GM21390 (cell line): Measurements from ENCODE around the gene NAGS.
"Not testable (repeated sequence)": the region's sequence is repeated elsewhere in the genome, so short reads cannot be mapped to it uniquely, and the experiment has no call there.

Experiments used
- ATAC-seq: cut with Tn5 transposase; IDR thresholded peaks from one replicate; pipeline ENCODE4 v1.9.1; 2021; ENCODE audit not compliant: unreplicated experiment

The NAGS gene

GRCh38 chr17:43983515-43984411 is 20.7 kb upstream of the NAGS start:
- no peak for ATAC-seq

GRCh38 chr17:43984521-43984920 is 19.9 kb upstream of the NAGS start:
- no peak for ATAC-seq

DNA sequence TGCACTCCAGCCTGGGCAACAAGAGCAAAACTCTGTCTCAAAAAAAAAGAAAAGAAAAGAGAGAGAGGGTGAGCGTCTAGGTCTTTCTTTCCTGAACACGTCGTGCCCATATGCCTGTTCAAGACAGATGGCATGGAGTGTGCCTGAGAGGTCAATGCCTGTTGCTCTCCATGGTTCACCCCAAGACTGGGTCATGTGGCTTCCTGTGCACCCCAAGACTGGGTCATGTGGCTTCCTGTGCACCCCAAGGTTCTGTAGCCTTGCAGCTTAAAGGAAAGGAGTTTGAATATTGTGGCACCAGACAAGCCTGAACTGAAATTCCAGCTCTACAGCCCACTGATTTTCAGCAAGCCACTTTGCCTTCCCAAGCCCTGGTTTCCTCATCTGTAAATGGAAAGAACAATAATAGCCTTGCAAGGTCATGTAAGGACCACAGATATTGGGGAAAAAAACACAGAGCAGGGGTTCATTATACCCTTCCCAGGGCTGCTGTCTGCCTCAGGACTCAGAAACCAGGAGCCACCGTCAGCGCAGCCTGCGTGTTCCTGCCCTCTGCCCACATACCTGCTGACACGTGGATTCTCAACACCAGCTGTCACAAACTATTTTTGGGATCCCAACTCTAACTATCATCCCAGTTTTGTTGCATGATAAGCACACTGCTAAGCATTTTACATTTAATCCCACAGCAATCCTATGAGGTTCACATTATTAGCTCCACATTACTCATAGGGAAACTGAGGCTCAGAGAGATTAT is 18.0 kb upstream of the NAGS start:
- ATAC-seq: no peak

- no peak for ATAC-seq
Measured at GRCh38 chr17:43987131-43988021, 17.0 kb upstream of the NAGS start.

- ATAC-seq: no peak
Measured at GRCh38 chr17:43988301-43988700, 16.1 kb upstream of the NAGS start.

- ATAC-seq: no peak
Measured at GRCh38 chr17:43992641-43993040, 11.8 kb upstream of the NAGS start.

DNA sequence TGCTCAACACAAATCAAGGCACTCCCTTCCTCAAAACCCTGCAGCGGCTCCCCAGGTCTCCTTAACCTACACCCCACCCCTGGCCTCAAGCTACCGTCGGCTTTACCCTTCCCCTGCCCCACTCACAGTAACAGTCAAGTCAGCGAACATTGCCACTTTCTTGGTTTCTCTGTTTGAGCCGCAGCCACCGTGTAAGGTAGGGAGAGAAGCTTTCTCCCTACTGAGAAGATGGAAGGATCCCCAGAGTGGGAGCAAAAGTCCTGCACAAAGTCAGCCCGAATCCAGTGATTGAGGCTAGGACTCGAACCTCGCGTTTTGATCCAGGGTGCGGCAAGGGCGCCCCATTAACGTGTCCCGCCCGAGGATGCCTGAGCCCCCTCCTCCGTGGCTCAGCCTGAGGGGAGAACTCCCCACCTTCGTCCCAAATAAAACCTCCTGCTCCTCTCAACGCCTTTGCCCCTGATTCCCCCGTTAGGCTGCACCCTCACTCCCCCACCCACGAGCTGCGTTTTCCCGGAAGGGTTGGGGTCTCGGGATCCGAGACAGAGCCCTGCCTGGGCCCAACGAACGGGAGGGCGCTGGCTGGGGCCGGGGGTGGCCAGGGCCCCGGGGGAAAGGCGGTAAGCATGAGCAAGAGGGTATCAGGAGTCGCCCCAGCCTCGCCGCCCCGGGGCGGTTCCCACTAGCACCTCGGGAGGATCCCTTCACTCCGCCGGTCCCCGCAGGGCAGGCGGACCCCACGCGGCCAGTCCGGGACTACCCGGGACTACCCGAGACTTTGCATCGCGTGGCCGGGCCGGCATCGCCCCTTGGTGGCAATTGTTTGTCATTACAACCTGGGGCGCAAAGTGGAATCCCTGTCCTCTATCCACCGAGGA is 9.9 kb upstream of the NAGS start:
- no peak for ATAC-seq

- no peak for ATAC-seq
Measured at GRCh38 chr17:43995150-43995471, 9.3 kb upstream of the NAGS start.

DNA sequence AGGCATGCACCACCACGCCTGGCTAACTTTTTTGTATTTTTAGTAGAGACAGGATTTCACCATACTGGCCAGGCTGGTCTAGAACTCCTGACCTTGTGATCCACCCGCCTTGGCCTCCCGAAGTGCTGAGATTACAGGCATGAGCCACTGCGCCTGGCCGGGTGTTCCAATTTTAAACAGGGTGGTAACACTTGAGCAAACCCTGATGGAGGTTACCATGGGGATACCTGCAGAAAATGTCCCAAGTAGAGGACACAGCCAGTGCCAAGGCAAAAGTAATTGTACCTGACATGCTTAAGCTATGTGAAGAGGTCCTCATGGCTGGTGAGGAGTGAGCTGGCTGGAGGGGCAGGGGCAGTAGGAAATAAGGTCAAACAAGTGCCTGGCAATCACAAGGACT is 7.2 kb upstream of the NAGS start:
- not testable (repeated sequence) for ATAC-seq

DNA sequence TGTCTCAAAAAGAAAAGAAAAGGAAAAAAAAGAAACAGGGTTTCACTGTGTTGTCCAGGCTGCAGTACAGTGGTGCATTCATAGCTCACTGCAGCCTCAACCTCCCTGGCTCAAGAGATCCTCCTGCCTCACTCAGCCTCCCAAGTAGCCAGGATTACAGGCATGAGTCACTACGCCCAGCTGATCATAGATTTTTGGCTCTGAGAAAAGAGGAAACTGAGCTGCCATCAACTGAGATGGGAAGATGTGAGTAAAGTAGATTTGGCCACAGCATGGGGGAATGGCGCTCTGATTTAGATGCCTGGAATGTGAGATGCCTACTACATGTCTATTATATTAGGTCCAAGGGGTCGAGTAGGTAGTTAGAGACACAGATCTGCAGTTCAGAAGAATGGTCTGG is 5.9 kb upstream of the NAGS start:
- ATAC-seq: no peak

- ATAC-seq: no peak
Measured at GRCh38 chr17:43999024-43999423, 5.4 kb upstream of the NAGS start.

DNA sequence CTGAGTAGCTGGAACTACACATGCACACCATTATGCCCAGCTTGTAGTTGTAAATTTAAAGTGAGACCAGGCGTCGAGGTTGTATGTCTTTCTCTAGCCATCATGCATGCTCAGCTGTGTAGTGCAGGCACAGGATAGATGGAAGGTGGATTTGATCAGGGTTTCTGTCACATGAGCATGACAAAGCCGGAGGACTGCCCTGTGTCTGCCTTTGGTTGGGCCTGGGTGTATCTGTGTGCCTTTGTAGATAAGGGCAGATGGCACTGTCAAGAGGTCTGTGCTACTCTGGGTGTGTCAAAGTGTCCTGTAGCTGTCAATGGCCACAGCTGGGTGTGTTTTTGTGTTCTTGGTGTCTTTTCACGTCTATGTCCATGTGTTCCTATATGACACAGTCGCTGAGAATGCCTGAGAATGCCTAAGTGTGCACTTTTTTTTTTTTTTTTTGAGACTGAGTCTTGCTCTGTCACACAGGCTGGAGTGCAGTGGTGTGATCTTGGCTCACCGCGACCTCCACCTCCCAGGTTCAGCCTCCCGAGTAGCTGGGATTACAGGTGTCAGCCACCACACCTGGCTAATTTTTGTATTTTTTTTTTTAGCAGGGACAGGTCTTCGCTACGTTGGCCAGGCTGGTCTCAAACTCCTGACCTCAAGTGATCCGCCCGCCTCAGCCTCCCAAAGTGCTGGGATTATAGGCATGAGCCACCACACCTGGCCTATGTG is 4.1 kb upstream of the NAGS start:
- no peak for ATAC-seq

GRCh38 chr17:44000871-44001460 is 3.5 kb upstream of the NAGS start:
- no peak for ATAC-seq

DNA sequence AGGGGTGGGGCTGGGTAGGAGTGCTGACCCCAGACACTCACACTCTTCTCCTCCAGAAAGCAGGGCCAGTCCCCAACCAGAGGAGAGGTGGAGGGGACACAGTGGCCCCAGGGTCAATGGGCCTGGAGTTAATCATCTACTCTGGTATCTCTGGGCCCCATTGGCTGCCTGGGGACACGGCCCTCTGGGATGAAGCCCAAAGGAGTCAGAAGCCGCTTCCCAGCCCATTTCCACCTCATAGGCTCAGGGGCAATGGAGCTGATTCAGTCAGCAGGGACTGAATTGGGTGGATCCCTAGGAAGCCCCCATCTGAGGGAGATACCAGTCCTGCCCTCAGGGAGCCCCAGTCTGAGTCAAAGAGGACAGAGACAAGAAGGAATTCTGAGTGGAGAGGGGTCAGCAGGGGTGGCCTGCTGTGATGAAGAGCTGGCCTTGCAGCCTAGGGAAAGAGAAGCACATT is 2.9 kb upstream of the NAGS start:
- ATAC-seq: no peak

GRCh38 chr17:44002141-44002848 is 2.1 kb upstream of the NAGS start:
- ATAC-seq: no peak

- no peak for ATAC-seq
Measured at GRCh38 chr17:44004761-44005526, 522 bp downstream of the NAGS start.

- no peak for ATAC-seq
Measured at GRCh38 chr17:44005527-44006271, 1.3 kb downstream of the NAGS start.
